OCI-LY7 (cell line): ENCODE results near the gene LEAP2. TPM values are rescaled to one million over a fixed set of nuclear protein-coding genes. Genes with fewer than 3 reads are reported as not detected.

Experiments
- BruUV-seq: library from RNA; stranded (reverse); fragments of 400-500 nt; replicated peaks from 2 replicates; lab custom pipeline; 2021; lab: Mats Ljungman, UMichigan
- CTCF ChIA-PET: fragments of 300-600 bp; sonication (Branson Sonifier 250); formaldehyde crosslinking; loops from one replicate; lab custom pipeline; 2022; ENCODE audit warnings: antibody characterized with exemption; ENCODE audit not compliant: unreplicated experiment; lab: Charles Lee
- POLR2A ChIA-PET: fragments of 300-600 bp; sonication (Branson Sonifier 250); formaldehyde crosslinking; loops from one replicate; lab custom pipeline; 2022; ENCODE audit warnings: antibody characterized with exemption; lab: Charles Lee
- DNase-seq: peaks from one replicate; pipeline ENCODE4 v3.0.0-alpha.2; 2015; ENCODE audit warnings: low spot score
- H2AFZ ChIP-seq: fragments of 200-600 bp; sonication (generic), shearing (Covaris generic); 2 replicates; pipeline ENCODE4 v1.6.1; 2014; ENCODE audit warnings: mild to moderate bottlenecking, antibody characterized with exemption, low read length, moderate library complexity
- H3K27ac ChIP-seq: fragments of 200-600 bp; sonication (generic); 2 replicates; pipeline ENCODE4 v1.5.1; 2014; ENCODE audit warnings: mixed run types, low read depth, mild to moderate bottlenecking, moderate library complexity, low read length, inconsistent platforms; ENCODE audit not compliant: poor library complexity, severe bottlenecking
- H3K36me3 ChIP-seq: fragments of 200-600 bp; sonication (generic); 2 replicates; pipeline ENCODE4 v1.6.1; 2014; ENCODE audit warnings: mild to moderate bottlenecking, antibody characterized with exemption, low read length, moderate library complexity, mixed read lengths; ENCODE audit not compliant: insufficient read depth
- H3K4me1 ChIP-seq: fragments of 200-600 bp; sonication (generic); 2 replicates; pipeline ENCODE4 v1.5.1; 2014; ENCODE audit warnings: mild to moderate bottlenecking, low read length; ENCODE audit not compliant: insufficient read depth, poor library complexity, severe bottlenecking
- H3K4me2 ChIP-seq: fragments of 200-600 bp; sonication (generic); 2 replicates; pipeline ENCODE4 v1.6.1; 2014; ENCODE audit warnings: mild to moderate bottlenecking, low read length
- H3K4me3 ChIP-seq: fragments of 200-600 bp; sonication (generic); 2 replicates; pipeline ENCODE4 v1.5.1; 2014; ENCODE audit warnings: mild to moderate bottlenecking, low read depth, low read length; ENCODE audit not compliant: poor library complexity, severe bottlenecking
- H3K79me2 ChIP-seq: fragments of 200-600 bp; sonication (generic); 2 replicates; pipeline ENCODE4 v1.6.1; 2016; ENCODE audit warnings: low read depth, mild to moderate bottlenecking, low read length, moderate library complexity, mixed read lengths; ENCODE audit not compliant: insufficient read depth
- H3K9me2 ChIP-seq: fragments of 200-600 bp; sonication (generic); 2 replicates; pipeline ENCODE4 v1.6.1; 2016; ENCODE audit warnings: mild to moderate bottlenecking, low read length, mixed read lengths; ENCODE audit not compliant: insufficient read depth
- H3K9me3 ChIP-seq: fragments of 200-600 bp; sonication (generic); 2 replicates; pipeline ENCODE4 v1.6.1; 2014; ENCODE audit warnings: mild to moderate bottlenecking, mixed run types, low read length, mixed read lengths
- H4K20me1 ChIP-seq: fragments of 200-600 bp; sonication (generic); 2 replicates; pipeline ENCODE4 v1.6.1; 2014; ENCODE audit warnings: mild to moderate bottlenecking, antibody characterized with exemption, low read length, moderate library complexity, mixed read lengths; ENCODE audit not compliant: insufficient read depth
- CTCF ChIP-seq: fragments of 200-600 bp; sonication (generic); conservative IDR thresholded peaks from 2 replicates; pipeline ENCODE4 v1.5.1; 2014; ENCODE audit warnings: mild to moderate bottlenecking, antibody characterized with exemption, low read length, moderate library complexity, mixed read lengths
- EZH2phosphoT487 ChIP-seq: fragments of 200-600 bp; sonication (generic); IDR thresholded peaks from 2 replicates; pipeline ENCODE4 v1.6.1; 2018; ENCODE audit warnings: low read depth, borderline replicate concordance, mild to moderate bottlenecking, mixed run types, antibody characterized with exemption, low read length, moderate library complexity, mixed read lengths
- intact Hi-C: fragments of 100-400 bp; cut with micrococcal nuclease; formaldehyde crosslinking; loops from one replicate; pipeline ENCODE4 v1.10.0; 2022; ENCODE audit not compliant: unreplicated experiment
- total RNA-seq, 2 experiments: library from RNA; depleted of rRNA in 1 of 2; stranded (reverse); fragments of >200 nt in 1 of 2; shearing (Covaris generic) in 1 of 2; gene quantifications; 2 replicates each; pipeline ENCODE4 v1.2.3, GENCODE V29; 2014 to 2022

The LEAP2 gene
- total RNA-seq, 2 experiments from 2014 or later, result 4.4 to 5.6 TPM

- H3K4me3 ChIP-seq, result no peak overlapping the region
- no peaks in the 10 kb centered on the region for H3K9me2 ChIP-seq
- no peak for TF ChIP-seq EZH2phosphoT487
- TF ChIP-seq CTCF, result no peak
- H3K4me2 ChIP-seq, result no peak overlapping the region
- ChIA-PET CTCF (no interaction called here), POLR2A (interaction anchor here (0.7 kb wide), 1 partner anchor 9 kb away, joined by 3 read pairs; no protein-coding TSS in a partner anchor)
- no peaks in the 10 kb centered on the region for H3K79me2 ChIP-seq
- no peaks in the 10 kb centered on the region for H3K9me3 ChIP-seq
- H3K36me3 ChIP-seq, result no peaks in the 10 kb centered on the region
- BruUV-seq, result no TSS peak
- H4K20me1 ChIP-seq, result no peaks in the 10 kb centered on the region
- no peak for DNase-seq
- H3K4me1 ChIP-seq, result no peaks in the 10 kb centered on the region
- intact Hi-C loops, result loop anchor here (10.0 kb wide), 1 partner anchor 455 kb away; no protein-coding TSS in a partner anchor
- H3K27ac ChIP-seq, result no peak overlapping the region
- no peak overlapping the region for H2AFZ ChIP-seq
These were observed 33.8 kb upstream of the LEAP2 start for GRCh38 chr5:132839426-132840301.

GRCh38 chr5:132840313-132840712 is 33.2 kb upstream of the LEAP2 start:
- no peaks in the 10 kb centered on the region for H4K20me1 ChIP-seq
- no peak for DNase-seq
- BruUV-seq, result no TSS peak
- no peaks in the 10 kb centered on the region for H3K9me2 ChIP-seq
- H3K79me2 ChIP-seq, result no peaks in the 10 kb centered on the region
- POLR2A ChIA-PET, result no interaction called here
- no peaks in the 10 kb centered on the region for H3K36me3 ChIP-seq
- no peak overlapping the region for H3K4me2 ChIP-seq
- H3K4me3 ChIP-seq, result no peak overlapping the region
- H2AFZ ChIP-seq, result no peak overlapping the region
- CTCF ChIA-PET, result no interaction called here
- TF ChIP-seq EZH2phosphoT487 (no peak), CTCF (no peak)
- no peaks in the 10 kb centered on the region for H3K9me3 ChIP-seq
- intact Hi-C loops, result no loop called here
- no peak overlapping the region for H3K27ac ChIP-seq
- H3K4me1 ChIP-seq, result no peaks in the 10 kb centered on the region

GRCh38 chr5:132840896-132841295 is 32.6 kb upstream of the LEAP2 start:
- CTCF ChIA-PET, result no interaction called here
- H4K20me1 ChIP-seq, result no peaks in the 10 kb centered on the region
- H3K27ac ChIP-seq, result no peak overlapping the region
- H2AFZ ChIP-seq, result no peak overlapping the region
- no TSS peak for BruUV-seq
- no peaks in the 10 kb centered on the region for H3K4me1 ChIP-seq
- H3K36me3 ChIP-seq, result no peaks in the 10 kb centered on the region
- POLR2A ChIA-PET, result interaction anchor here (0.6 to 0.9 kb wide), 4 partner anchors 11 to 166 kb away, joined by 3 to 8 read pairs (median 4); no protein-coding TSS in a partner anchor
- no peaks in the 10 kb centered on the region for H3K9me3 ChIP-seq
- no peak overlapping the region for H3K4me3 ChIP-seq
- no peaks in the 10 kb centered on the region for H3K79me2 ChIP-seq
- TF ChIP-seq EZH2phosphoT487, result no peak
- no peak for TF ChIP-seq CTCF
- H3K4me2 ChIP-seq, result no peak overlapping the region
- DNase-seq, result no peak
- no peaks in the 10 kb centered on the region for H3K9me2 ChIP-seq
- intact Hi-C loops, result no loop called here
